Measurements from ENCODE around the gene POC1B. TPM values are rescaled to one million over a fixed set of nuclear protein-coding genes. Genes with fewer than 3 reads are reported as not detected.

Gene POC1B
- total RNA-seq, 1 donor from 2014 or later: 22.7 TPM

GRCh38 chr12:89476232-89476631 is 49.6 kb downstream of the POC1B start:
- H3K4me3 Mint-ChIP-seq (ENCODE audit: unreplicated experiment): no peak overlapping the region
- H3K4me1 Mint-ChIP-seq (ENCODE audit: unreplicated experiment): peaks cover 11% of the 10 kb centered on the region
- no peaks in the 10 kb centered on the region for H3K27me3 Mint-ChIP-seq (ENCODE audit: unreplicated experiment)
- DNase-seq (ENCODE audit: low spot score): no peak
- no peak overlapping the region for H3K27ac Mint-ChIP-seq (ENCODE audit: unreplicated experiment)
- no peak for TF ChIP-seq CTCF (IDR thresholded peaks at IDR 0.05; ENCODE audit: unreplicated experiment)
- H3K36me3 Mint-ChIP-seq (ENCODE audit: low read depth, unreplicated experiment): peaks cover 5% of the 10 kb centered on the region
- H3K9me3 Mint-ChIP-seq (ENCODE audit: unreplicated experiment): no peaks in the 10 kb centered on the region

DNA sequence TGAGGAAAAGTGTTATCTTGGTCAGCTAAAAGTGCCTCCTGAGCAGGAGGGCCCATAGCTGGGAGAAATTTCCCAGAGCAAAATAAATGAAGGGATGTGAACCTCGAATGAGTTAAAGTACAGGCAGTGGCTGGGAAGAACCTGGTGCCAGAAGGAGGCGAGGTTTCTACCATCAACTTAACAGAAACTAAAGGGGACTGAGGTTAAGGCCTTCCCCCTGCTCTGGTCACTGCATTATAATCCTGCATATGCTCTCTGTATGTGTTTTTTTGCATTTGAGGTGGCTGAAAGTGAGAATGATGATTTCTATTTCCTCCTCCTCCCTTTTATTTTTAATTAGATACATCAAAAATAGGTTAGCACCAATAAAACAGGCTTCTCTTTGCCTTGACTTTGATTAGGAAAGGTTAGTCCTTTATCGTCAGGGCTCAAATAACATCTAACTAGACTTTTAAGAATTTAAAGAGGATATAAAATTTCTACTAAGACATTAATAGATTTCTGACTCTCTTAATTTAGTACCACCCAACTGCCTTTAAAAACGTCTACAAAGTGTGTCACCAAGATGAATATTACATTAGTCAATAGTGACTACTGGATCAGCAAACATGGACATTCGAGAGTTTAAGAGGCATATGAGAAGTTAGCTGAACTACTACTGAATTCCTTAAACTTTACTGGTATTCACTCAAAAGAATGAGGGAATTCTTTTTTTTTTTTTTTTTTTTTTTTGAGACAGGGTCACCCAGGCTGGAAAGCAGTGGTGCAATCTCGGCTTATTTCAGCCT is 50.5 kb downstream of the POC1B start:
- no peak for TF ChIP-seq CTCF (IDR thresholded peaks at IDR 0.05; ENCODE audit: unreplicated experiment)
- no peak overlapping the region for H3K27ac Mint-ChIP-seq (ENCODE audit: unreplicated experiment)
- peaks cover 5% of the 10 kb centered on the region for H3K36me3 Mint-ChIP-seq (ENCODE audit: low read depth, unreplicated experiment)
- DNase-seq (ENCODE audit: low spot score): no peak
- H3K4me1 Mint-ChIP-seq (ENCODE audit: unreplicated experiment): peaks cover 11% of the 10 kb centered on the region
- no peaks in the 10 kb centered on the region for H3K27me3 Mint-ChIP-seq (ENCODE audit: unreplicated experiment)
- no peaks in the 10 kb centered on the region for H3K9me3 Mint-ChIP-seq (ENCODE audit: unreplicated experiment)
- no peak overlapping the region for H3K4me3 Mint-ChIP-seq (ENCODE audit: unreplicated experiment)

DNA sequence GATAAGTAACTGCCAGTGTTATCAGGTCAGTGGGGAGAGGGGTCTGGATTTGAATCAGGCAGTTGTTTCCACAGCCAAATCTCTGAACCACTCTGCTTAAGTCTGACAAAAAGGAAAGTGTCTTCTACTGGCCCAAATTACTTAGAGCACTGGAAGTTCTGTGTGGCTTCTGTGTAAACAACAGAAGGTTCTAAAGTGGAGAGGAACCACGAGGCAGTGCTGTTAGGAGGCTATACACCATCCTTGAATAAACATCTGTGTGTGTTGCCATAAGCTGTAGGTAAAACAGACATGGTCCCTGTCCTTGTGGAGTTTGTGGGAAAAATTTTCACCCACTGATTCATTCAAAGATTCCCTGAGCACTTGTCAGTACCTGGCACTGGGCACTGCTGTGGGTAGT is 51.2 kb downstream of the POC1B start:
- Mint-ChIP-seq H3K9me3 (ENCODE audit: unreplicated experiment) (no peaks in the 10 kb centered on the region), H3K36me3 (ENCODE audit: low read depth, unreplicated experiment) (peaks cover 5% of the 10 kb centered on the region), H3K4me1 (ENCODE audit: unreplicated experiment) (peaks cover 11% of the 10 kb centered on the region), H3K4me3 (ENCODE audit: unreplicated experiment) (no peak overlapping the region), H3K27me3 (ENCODE audit: unreplicated experiment) (no peaks in the 10 kb centered on the region), H3K27ac (ENCODE audit: unreplicated experiment) (no peak overlapping the region)
- DNase-seq (ENCODE audit: low spot score): no peak
- no peak for TF ChIP-seq CTCF (IDR thresholded peaks at IDR 0.05; ENCODE audit: unreplicated experiment)

GRCh38 chr12:89472508-89472907 is 53.3 kb downstream of the POC1B start:
- Mint-ChIP-seq H3K4me1 (ENCODE audit: unreplicated experiment) (peaks cover 6% of the 10 kb centered on the region), H3K4me3 (ENCODE audit: unreplicated experiment) (no peak overlapping the region), H3K27ac (ENCODE audit: unreplicated experiment) (no peak overlapping the region), H3K36me3 (ENCODE audit: low read depth, unreplicated experiment) (no peaks in the 10 kb centered on the region), H3K27me3 (ENCODE audit: unreplicated experiment) (no peaks in the 10 kb centered on the region), H3K9me3 (ENCODE audit: unreplicated experiment) (no peaks in the 10 kb centered on the region)
- TF ChIP-seq CTCF (IDR thresholded peaks at IDR 0.05; ENCODE audit: unreplicated experiment): no peak
- DNase-seq (ENCODE audit: low spot score): no peak

- Mint-ChIP-seq H3K36me3 (ENCODE audit: low read depth, unreplicated experiment) (no peaks in the 10 kb centered on the region), H3K4me1 (ENCODE audit: unreplicated experiment) (no peaks in the 10 kb centered on the region)
- TF ChIP-seq CTCF (IDR thresholded peaks at IDR 0.05; ENCODE audit: unreplicated experiment): peak; percentile 54
Measured at GRCh38 chr12:89470741-89471509, 54.9 kb downstream of the POC1B start.

More at GRCh38 chr12:89470741-89471509, 54.9 kb downstream of the POC1B start:
- Mint-ChIP-seq H3K27me3 (ENCODE audit: unreplicated experiment) (no peaks in the 10 kb centered on the region), H3K4me3 (ENCODE audit: unreplicated experiment) (no peak overlapping the region), H3K27ac (ENCODE audit: unreplicated experiment) (no peak overlapping the region), H3K9me3 (ENCODE audit: unreplicated experiment) (no peaks in the 10 kb centered on the region)
- DNase-seq (ENCODE audit: low spot score): no peak

Data from endothelial cell (in vitro differentiated cells).